Measurements from ENCODE around the gene TRDMT1. TPM values are rescaled to one million over a fixed set of nuclear protein-coding genes. Genes with fewer than 3 reads are reported as not detected.

Gene TRDMT1
- polyA plus RNA-seq, 1 donor (not counting 4 experiments of a cell fraction or from before 2014, with no cell fraction given): 6.6 TPM

- TF ChIP-seq EZH2 (IDR thresholded peaks at IDR 0.05; ENCODE audit: low read length) (no peak), CTCF (optimal IDR thresholded peaks at IDR 0.05 in 1 of 3, IDR thresholded peaks at IDR 0.05 in 1 of 3, conservative IDR thresholded peaks at IDR 0.05 in 1 of 3; ENCODE audit: extremely low read depth in 1 of 3, insufficient read depth in 2 of 3, low read length in 3 of 3) (no peak)
- no peaks in the 10 kb centered on the region for H3K9me1 ChIP-seq (ENCODE audit: control insufficient read depth, extremely low read depth, insufficient read depth, low read length)
- H3K4me2 ChIP-seq (ENCODE audit: control insufficient read depth, extremely low read depth, insufficient read depth, low read depth, low read length): no peak overlapping the region
- H3K4me1 ChIP-seq (ENCODE audit: control insufficient read depth, extremely low read depth, insufficient read depth, low read length): no peaks in the 10 kb centered on the region
- no peak for DNase-seq (ENCODE audit: low read depth, low spot score)
- peaks cover under 1% of the 10 kb centered on the region for H3K79me2 ChIP-seq (ENCODE audit: control insufficient read depth, insufficient read depth, low read length)
- peaks cover 6% of the 10 kb centered on the region for H4K20me1 ChIP-seq (ENCODE audit: control insufficient read depth, extremely low read depth, insufficient read depth, low read length)
- dilution Hi-C loops (cut with MboI; ENCODE audit: extremely low pct_ligation_motif_present, low sequenced_read_pairs): no loop called here
- no peaks in the 10 kb centered on the region for H3K9me3 ChIP-seq (ENCODE audit: control insufficient read depth, low read depth, low read length)
- H3K9ac ChIP-seq (ENCODE audit: control insufficient read depth, extremely low read depth, insufficient read depth, low read length): no peak overlapping the region
- H3K4me3 ChIP-seq (ENCODE audit: control insufficient read depth in 2 of 3, extremely low read depth in 1 of 3, insufficient read depth in 2 of 3, low read depth in 1 of 3, low read length in 3 of 3): no peak overlapping the region
- H2AFZ ChIP-seq (ENCODE audit: control insufficient read depth, low read length): no peak overlapping the region
- H3K27ac ChIP-seq (ENCODE audit: control insufficient read depth, insufficient read depth, low read length): no peak overlapping the region
- peaks cover 11 to 13% of the 10 kb centered on the region in 2 experiments for H3K36me3 ChIP-seq (ENCODE audit: control insufficient read depth in 2 of 2, extremely low read depth in 1 of 2, insufficient read depth in 2 of 2, low read length in 2 of 2)
- no peak for FAIRE-seq
- H3K27me3 ChIP-seq (ENCODE audit: control insufficient read depth, extremely low read depth, insufficient read depth, low read length): no peaks in the 10 kb centered on the region
These were observed 35.7 kb upstream of the TRDMT1 start for GRCh38 chr10:17237149-17237527.

GRCh38 chr10:17236468-17237148 is 35.1 kb upstream of the TRDMT1 start:
- no peak overlapping the region for H3K27ac ChIP-seq (ENCODE audit: control insufficient read depth, insufficient read depth, low read length)
- FAIRE-seq: no peak

More at GRCh38 chr10:17236468-17237148, 35.1 kb upstream of the TRDMT1 start:
- H3K4me3 ChIP-seq (ENCODE audit: control insufficient read depth in 2 of 3, extremely low read depth in 1 of 3, insufficient read depth in 2 of 3, low read depth in 1 of 3, low read length in 3 of 3): no peak overlapping the region
- no peaks in the 10 kb centered on the region for H3K27me3 ChIP-seq (ENCODE audit: control insufficient read depth, extremely low read depth, insufficient read depth, low read length)
- no peaks in the 10 kb centered on the region for H3K9me3 ChIP-seq (ENCODE audit: control insufficient read depth, low read depth, low read length)
- DNase-seq (ENCODE audit: low read depth, low spot score): no peak
- H4K20me1 ChIP-seq (ENCODE audit: control insufficient read depth, extremely low read depth, insufficient read depth, low read length): peaks cover 6% of the 10 kb centered on the region
- no peaks in the 10 kb centered on the region for H3K4me1 ChIP-seq (ENCODE audit: control insufficient read depth, extremely low read depth, insufficient read depth, low read length)
- peaks cover 11 to 13% of the 10 kb centered on the region in 2 experiments for H3K36me3 ChIP-seq (ENCODE audit: control insufficient read depth in 2 of 2, extremely low read depth in 1 of 2, insufficient read depth in 2 of 2, low read length in 2 of 2)
- no peak overlapping the region for H3K4me2 ChIP-seq (ENCODE audit: control insufficient read depth, extremely low read depth, insufficient read depth, low read depth, low read length)
- no peak overlapping the region for H2AFZ ChIP-seq (ENCODE audit: control insufficient read depth, low read length)
- H3K79me2 ChIP-seq (ENCODE audit: control insufficient read depth, insufficient read depth, low read length): peaks cover 2% of the 10 kb centered on the region
- H3K9me1 ChIP-seq (ENCODE audit: control insufficient read depth, extremely low read depth, insufficient read depth, low read length): no peaks in the 10 kb centered on the region
- TF ChIP-seq CTCF (optimal IDR thresholded peaks at IDR 0.05 in 1 of 3, IDR thresholded peaks at IDR 0.05 in 1 of 3, conservative IDR thresholded peaks at IDR 0.05 in 1 of 3; ENCODE audit: extremely low read depth in 1 of 3, insufficient read depth in 2 of 3, low read length in 3 of 3) (no peak), EZH2 (IDR thresholded peaks at IDR 0.05; ENCODE audit: low read length) (no peak)
- dilution Hi-C loops (cut with MboI; ENCODE audit: extremely low pct_ligation_motif_present, low sequenced_read_pairs): no loop called here
- no peak overlapping the region for H3K9ac ChIP-seq (ENCODE audit: control insufficient read depth, extremely low read depth, insufficient read depth, low read length)

Data from keratinocyte (primary cell).